CD4-positive, CD25-positive, alpha-beta regulatory T cell (primary cell): Measurements from ENCODE around the gene FAM78B. TPM values are rescaled to one million over a fixed set of nuclear protein-coding genes. Genes with fewer than 3 reads are reported as not detected.

Experiments used
- ATAC-seq, 2 donors: fragments of 150-1000 bp; cut with Tn5 transposase; one replicate each; pipeline ENCODE4 v1.10.0; 2021; ENCODE audit warnings: low read depth in 2 of 2, moderate number of reproducible peaks in 2 of 2, moderate library complexity in 1 of 2
- DNase-seq, 3 donors: peaks; one replicate each; pipeline versions ENCODE4 v3.0.0 to v3.0.0-alpha.2; 2012 to 2022; ENCODE audit warnings: mixed read lengths in 1 of 3
- H3K27ac ChIP-seq: one replicate; pipeline ENCODE4 v1.7.0; 2013; ENCODE audit warnings: mild to moderate bottlenecking, low read length; ENCODE audit not compliant: insufficient read depth, poor library complexity, severe bottlenecking
- H3K27me3 ChIP-seq: one replicate; pipeline ENCODE4 v1.7.0; 2013; ENCODE audit warnings: low read length; ENCODE audit not compliant: control insufficient read depth, insufficient read depth
- H3K36me3 ChIP-seq: one replicate; pipeline ENCODE4 v1.7.0; 2013; ENCODE audit warnings: mild to moderate bottlenecking, low read length, moderate library complexity; ENCODE audit not compliant: control insufficient read depth, insufficient read depth
- H3K4me1 ChIP-seq: 2 replicates; pipeline ENCODE4 v1.7.0; 2013; ENCODE audit warnings: mild to moderate bottlenecking, low read length; ENCODE audit not compliant: insufficient read depth, control insufficient read depth, poor library complexity, severe bottlenecking
- H3K4me3 ChIP-seq: one replicate; pipeline ENCODE4 v1.7.0; 2013; ENCODE audit warnings: low read depth, mild to moderate bottlenecking, low read length, moderate library complexity
- H3K9me3 ChIP-seq, 2 experiments: 1 replicate in 1 of 2; 2 replicates in 1 of 2; pipeline ENCODE4 v1.7.0; 2013; ENCODE audit warnings: low read length in 2 of 2, mild to moderate bottlenecking in 1 of 2, moderate library complexity in 1 of 2; ENCODE audit not compliant: control insufficient read depth in 2 of 2
- H3K27ac Mint-ChIP-seq, 3 donors: one replicate each; pipeline ENCODE4 v1.8.0; 2020 to 2022; ENCODE audit warnings: mild to moderate bottlenecking in 3 of 3, mixed read lengths in 3 of 3, moderate library complexity in 2 of 3
- H3K27me3 Mint-ChIP-seq: one replicate; pipeline ENCODE4 v1.8.0; 2022; ENCODE audit warnings: mild to moderate bottlenecking, mixed read lengths
- H3K36me3 Mint-ChIP-seq: one replicate; pipeline ENCODE4 v1.8.0; 2020; ENCODE audit warnings: mixed read lengths
- H3K4me1 Mint-ChIP-seq, 4 donors: one replicate each; pipeline ENCODE4 v1.8.0; 2020 to 2022; ENCODE audit warnings: mixed read lengths in 4 of 4, mild to moderate bottlenecking in 1 of 4
- H3K4me3 Mint-ChIP-seq, 4 donors: one replicate each; pipeline ENCODE4 v1.8.0; 2020 to 2022; ENCODE audit warnings: mild to moderate bottlenecking in 4 of 4, mixed read lengths in 4 of 4, moderate library complexity in 3 of 4
- H3K9me3 Mint-ChIP-seq, 7 donors: one replicate each; pipeline ENCODE4 v1.8.0; 2020 to 2022; ENCODE audit warnings: mixed read lengths in 7 of 7, mild to moderate bottlenecking in 3 of 7, moderate library complexity in 2 of 7
- polyA plus RNA-seq, 4 donors: library from polyadenylated mRNA; unstranded; fragments of 300-500 nt; fragmentation: Illumina TruSeq; gene quantifications; one replicate each; pipeline ENCODE4 v1.2.3, GENCODE V29; 2021
- total RNA-seq: library from RNA; stranded (reverse); gene quantifications from one replicate; pipeline ENCODE4 v1.2.3, GENCODE V29; 2022

The FAM78B gene
- total and polyA plus RNA-seq, 5 donors from 2014 or later: 0.07 to 0.30 TPM; not detected in 3

GRCh38 chr1:166082601-166083000 is 84.2 kb downstream of the FAM78B start:
- H3K4me3 Mint-ChIP-seq: no peak overlapping the region
- H3K4me1 ChIP-seq: no peaks in the 10 kb centered on the region
- H3K4me3 ChIP-seq: no peak overlapping the region
- DNase-seq: no peak
- no peaks in the 10 kb centered on the region for H3K9me3 ChIP-seq
- no peak overlapping the region for H3K27ac Mint-ChIP-seq
- ATAC-seq: no peak
- H3K27me3 ChIP-seq: no peaks in the 10 kb centered on the region
- H3K36me3 ChIP-seq: no peaks in the 10 kb centered on the region
- no peaks in the 10 kb centered on the region for H3K9me3 Mint-ChIP-seq
- H3K36me3 Mint-ChIP-seq: no peaks in the 10 kb centered on the region
- H3K27me3 Mint-ChIP-seq: no peaks in the 10 kb centered on the region
- no peak overlapping the region for H3K27ac ChIP-seq
- H3K4me1 Mint-ChIP-seq: peaks cover 3 to 41% (median 17%) of the 10 kb centered on the region in 4 donors

GRCh38 chr1:166080967-166081870 is 85.6 kb downstream of the FAM78B start:
- H3K4me3 ChIP-seq: peak overlapping the region; percentile 1
- Mint-ChIP-seq H3K27me3 (no peaks in the 10 kb centered on the region), H3K36me3 (no peaks in the 10 kb centered on the region), H3K4me3 (peak overlapping the region in 3 of 4 donors; percentile 29 to 42 (median 34)), H3K27ac (peak overlapping the region in 2 of 3 donors; percentile 52 to 84), H3K9me3 (no peaks in the 10 kb centered on the region), H3K4me1 (peaks cover 3 to 39% (median 17%) of the 10 kb centered on the region in 4 donors)
- no peak overlapping the region for H3K27ac ChIP-seq
- no peaks in the 10 kb centered on the region for H3K27me3 ChIP-seq
- H3K4me1 ChIP-seq: no peaks in the 10 kb centered on the region
- ATAC-seq: no peak
- no peaks in the 10 kb centered on the region for H3K9me3 ChIP-seq
- peak in 1 of 3 donors; percentile 6 for DNase-seq
- no peaks in the 10 kb centered on the region for H3K36me3 ChIP-seq

GRCh38 chr1:166080277-166080966 is 86.4 kb downstream of the FAM78B start:
- no peaks in the 10 kb centered on the region for H3K4me1 ChIP-seq
- ATAC-seq: no peak
- peak in 1 of 3 donors; percentile 9 for DNase-seq

GRCh38 chr1:166079276-166079675 is 87.5 kb downstream of the FAM78B start:
- Histone ChIP-seq H3K36me3 (no peaks in the 10 kb centered on the region), H3K9me3 (no peaks in the 10 kb centered on the region), H3K27me3 (no peaks in the 10 kb centered on the region), H3K4me1 (no peaks in the 10 kb centered on the region), H3K4me3 (no peak overlapping the region), H3K27ac (no peak overlapping the region)
- Mint-ChIP-seq H3K36me3 (no peaks in the 10 kb centered on the region), H3K4me3 (no peak overlapping the region), H3K27ac (no peak overlapping the region), H3K9me3 (no peaks in the 10 kb centered on the region), H3K27me3 (no peaks in the 10 kb centered on the region), H3K4me1 (peaks cover 3 to 33% (median 16%) of the 10 kb centered on the region in 4 donors)
- no peak for ATAC-seq
- no peak for DNase-seq

More at GRCh38 chr1:166080277-166080966, 86.4 kb downstream of the FAM78B start:
- H3K9me3 ChIP-seq: no peaks in the 10 kb centered on the region
- no peaks in the 10 kb centered on the region for H3K36me3 Mint-ChIP-seq
- H3K27ac Mint-ChIP-seq: peak overlapping the region; percentile 27 to 84 (median 52)
- H3K9me3 Mint-ChIP-seq: no peaks in the 10 kb centered on the region
- peak overlapping the region in 3 of 4 donors; percentile 3 to 42 (median 34) for H3K4me3 Mint-ChIP-seq
- peaks cover 3 to 36% (median 17%) of the 10 kb centered on the region in 4 donors for H3K4me1 Mint-ChIP-seq
- H3K27me3 Mint-ChIP-seq: no peaks in the 10 kb centered on the region
- no peaks in the 10 kb centered on the region for H3K27me3 ChIP-seq
- peak overlapping the region; percentile 1 for H3K4me3 ChIP-seq
- no peaks in the 10 kb centered on the region for H3K36me3 ChIP-seq
- no peak overlapping the region for H3K27ac ChIP-seq

GRCh38 chr1:166073489-166073888 is 93.3 kb downstream of the FAM78B start:
- Mint-ChIP-seq H3K27me3 (no peaks in the 10 kb centered on the region), H3K36me3 (no peaks in the 10 kb centered on the region), H3K4me3 (no peak overlapping the region), H3K9me3 (peaks cover 0 to 2% (median 0%) of the 10 kb centered on the region in 7 donors), H3K4me1 (no peaks in the 10 kb centered on the region), H3K27ac (no peak overlapping the region)
- H3K27ac ChIP-seq: no peak overlapping the region
- ATAC-seq: no peak
- no peaks in the 10 kb centered on the region for H3K4me1 ChIP-seq
- H3K27me3 ChIP-seq: no peaks in the 10 kb centered on the region
- H3K9me3 ChIP-seq: no peaks in the 10 kb centered on the region
- H3K36me3 ChIP-seq: no peaks in the 10 kb centered on the region
- no peak for DNase-seq
- H3K4me3 ChIP-seq: no peak overlapping the region

- Mint-ChIP-seq H3K27ac (no peak overlapping the region), H3K27me3 (no peaks in the 10 kb centered on the region), H3K4me3 (no peak overlapping the region), H3K4me1 (no peaks in the 10 kb centered on the region), H3K9me3 (peaks cover 0 to 2% (median 0%) of the 10 kb centered on the region in 7 donors), H3K36me3 (no peaks in the 10 kb centered on the region)
- Histone ChIP-seq H3K9me3 (no peaks in the 10 kb centered on the region), H3K27ac (no peak overlapping the region), H3K4me3 (no peak overlapping the region), H3K27me3 (no peaks in the 10 kb centered on the region), H3K4me1 (no peaks in the 10 kb centered on the region), H3K36me3 (no peaks in the 10 kb centered on the region)
- DNase-seq: no peak
- ATAC-seq: no peak
Measured at GRCh38 chr1:166069390-166069789, 97.4 kb downstream of the FAM78B start.

- Mint-ChIP-seq H3K27ac (no peak overlapping the region), H3K36me3 (no peaks in the 10 kb centered on the region)
Measured at GRCh38 chr1:166066107-166066506, 100.7 kb downstream of the FAM78B start.

More at GRCh38 chr1:166066107-166066506, 100.7 kb downstream of the FAM78B start:
- Histone ChIP-seq H3K27ac (no peak overlapping the region), H3K9me3 (no peaks in the 10 kb centered on the region), H3K4me1 (no peaks in the 10 kb centered on the region), H3K36me3 (no peaks in the 10 kb centered on the region), H3K27me3 (no peaks in the 10 kb centered on the region), H3K4me3 (no peak overlapping the region)
- Mint-ChIP-seq H3K27me3 (no peaks in the 10 kb centered on the region), H3K9me3 (peaks cover 0 to 2% (median 0%) of the 10 kb centered on the region in 7 donors), H3K4me3 (no peak overlapping the region), H3K4me1 (no peaks in the 10 kb centered on the region)
- DNase-seq (no peak), ATAC-seq (no peak)
